ENCODE measurements around the gene CGNL1.

CGNL1 gene

DNA sequence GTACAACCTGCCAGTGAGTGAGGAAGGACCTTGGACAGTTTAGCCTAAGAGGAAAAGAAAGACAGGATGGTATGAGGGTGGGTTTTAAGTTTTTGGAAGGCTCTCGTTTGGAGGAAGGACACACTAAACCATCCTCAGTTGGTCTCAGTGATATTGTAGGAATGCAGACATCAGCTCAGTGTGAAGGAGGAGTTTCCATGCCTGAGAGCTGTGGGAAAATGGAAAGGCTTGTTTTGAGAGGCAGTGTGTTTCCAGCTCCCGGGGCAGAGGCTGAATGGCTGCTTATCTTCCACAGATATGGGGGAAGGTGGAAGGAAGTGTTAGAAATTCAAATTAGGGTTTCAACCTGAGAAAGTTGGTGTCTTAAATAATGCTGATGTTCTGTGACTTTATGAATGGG, 125.8 kb downstream of the CGNL1 start:
- TF ChIP-seq, protein P1, sequence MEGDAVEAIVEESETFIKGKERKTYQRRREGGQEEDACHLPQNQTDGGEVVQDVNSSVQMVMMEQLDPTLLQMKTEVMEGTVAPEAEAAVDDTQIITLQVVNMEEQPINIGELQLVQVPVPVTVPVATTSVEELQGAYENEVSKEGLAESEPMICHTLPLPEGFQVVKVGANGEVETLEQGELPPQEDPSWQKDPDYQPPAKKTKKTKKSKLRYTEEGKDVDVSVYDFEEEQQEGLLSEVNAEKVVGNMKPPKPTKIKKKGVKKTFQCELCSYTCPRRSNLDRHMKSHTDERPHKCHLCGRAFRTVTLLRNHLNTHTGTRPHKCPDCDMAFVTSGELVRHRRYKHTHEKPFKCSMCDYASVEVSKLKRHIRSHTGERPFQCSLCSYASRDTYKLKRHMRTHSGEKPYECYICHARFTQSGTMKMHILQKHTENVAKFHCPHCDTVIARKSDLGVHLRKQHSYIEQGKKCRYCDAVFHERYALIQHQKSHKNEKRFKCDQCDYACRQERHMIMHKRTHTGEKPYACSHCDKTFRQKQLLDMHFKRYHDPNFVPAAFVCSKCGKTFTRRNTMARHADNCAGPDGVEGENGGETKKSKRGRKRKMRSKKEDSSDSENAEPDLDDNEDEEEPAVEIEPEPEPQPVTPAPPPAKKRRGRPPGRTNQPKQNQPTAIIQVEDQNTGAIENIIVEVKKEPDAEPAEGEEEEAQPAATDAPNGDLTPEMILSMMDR (IDR thresholded peaks at IDR 0.05; ENCODE audit: control insufficient read depth, extremely low read depth, insufficient read depth) = no peak
- no peak overlapping the region for H3K4me3 ChIP-seq (ENCODE audit: low read depth, low read length)
- no peak for DNase-seq (ENCODE audit: low read depth)

DNA sequence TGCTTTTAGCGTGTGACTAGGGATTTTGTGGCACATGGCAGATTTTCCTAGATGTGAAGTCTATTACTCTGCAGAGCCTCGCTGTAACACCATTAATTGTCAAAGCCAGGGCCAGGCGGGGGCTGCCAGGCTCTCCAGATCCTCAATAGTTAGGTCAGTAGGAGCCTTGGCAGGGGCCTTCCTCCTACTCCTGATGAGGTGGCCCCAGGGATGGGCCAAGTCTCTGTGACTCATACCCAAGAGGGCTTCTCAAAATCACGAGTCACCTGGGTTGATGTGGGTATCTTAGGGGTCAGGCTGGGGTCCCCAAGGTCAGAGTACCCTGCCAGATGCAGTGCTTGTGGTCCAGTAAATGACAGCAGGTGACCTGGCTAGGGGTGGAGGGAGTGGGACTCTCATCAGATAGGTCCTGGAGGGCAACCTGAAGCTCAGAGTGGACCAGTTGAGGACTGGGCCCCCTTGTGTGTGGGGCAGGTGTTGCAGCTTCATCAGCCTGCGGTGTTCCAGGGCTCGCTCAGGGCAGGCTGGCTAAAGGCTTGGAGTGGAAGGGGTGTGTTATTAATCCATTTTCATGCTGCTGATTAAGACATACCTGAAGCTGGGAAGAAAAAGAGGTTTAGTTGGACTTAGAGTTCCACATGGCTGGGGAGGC, 126.9 kb downstream of the CGNL1 start:
- no peak for DNase-seq (ENCODE audit: low read depth)
- TF ChIP-seq, protein P1 (IDR thresholded peaks at IDR 0.05; ENCODE audit: control insufficient read depth, extremely low read depth, insufficient read depth) = peak; percentile 18; the same call in 1 of the 2 replicates
- H3K4me3 ChIP-seq (ENCODE audit: low read depth, low read length) = no peak overlapping the region

DNA sequence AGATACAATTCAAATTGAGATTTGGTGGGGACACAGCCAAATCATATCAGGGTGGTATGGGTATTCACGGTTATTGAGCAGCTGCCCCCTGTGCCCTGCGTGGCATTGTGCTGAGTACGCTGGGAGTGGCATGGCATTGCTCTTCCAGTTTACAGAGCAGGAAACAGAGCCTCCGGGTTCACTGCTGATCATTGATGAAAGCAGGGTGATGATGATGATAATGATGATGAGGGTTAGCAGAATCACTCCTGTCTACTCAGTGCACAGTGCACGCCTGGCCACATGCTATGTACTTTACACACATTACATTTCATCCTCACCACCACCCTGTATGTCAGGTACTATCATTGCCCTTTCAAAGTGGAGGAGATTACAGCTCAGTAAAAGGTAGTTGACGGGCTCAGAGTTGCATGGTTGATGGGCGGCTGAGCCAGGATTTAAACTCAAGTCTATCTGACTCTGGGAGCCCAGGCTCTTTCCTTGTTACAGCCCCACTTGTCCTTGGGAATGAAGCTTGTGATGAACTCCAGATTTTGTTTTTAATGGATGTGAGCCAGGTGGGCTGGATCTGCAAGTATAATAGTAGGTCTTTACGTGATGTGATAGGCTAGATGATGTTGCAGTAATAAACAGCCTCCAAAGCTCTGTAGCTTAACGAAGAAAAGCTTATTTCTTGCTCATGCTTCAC, 127.8 kb downstream of the CGNL1 start:
- no peak overlapping the region for H3K4me3 ChIP-seq (ENCODE audit: low read depth, low read length)
- TF ChIP-seq, protein P1 (IDR thresholded peaks at IDR 0.05; ENCODE audit: control insufficient read depth, extremely low read depth, insufficient read depth) = no peak
- DNase-seq (ENCODE audit: low read depth) = no peak

DNA sequence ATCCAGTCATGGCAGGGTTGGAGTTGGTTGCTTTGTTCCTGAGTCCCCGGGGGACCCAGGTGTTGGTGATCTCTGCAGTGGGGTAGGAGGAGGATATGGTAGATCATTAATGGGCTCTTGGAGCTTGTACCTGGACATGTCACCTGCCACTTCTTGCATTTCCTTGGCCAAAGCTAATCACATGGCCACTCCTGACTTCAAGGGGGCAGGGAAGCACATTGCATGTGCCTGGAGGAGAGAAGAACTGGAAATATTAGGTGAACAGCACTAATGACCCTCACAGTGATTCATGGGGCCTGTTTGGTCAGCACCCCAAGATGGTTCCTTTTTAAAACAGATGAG, 128.3 kb downstream of the CGNL1 start:
- DNase-seq (ENCODE audit: low read depth) = no peak
- TF ChIP-seq, protein P1 (IDR thresholded peaks at IDR 0.05; ENCODE audit: control insufficient read depth, extremely low read depth, insufficient read depth) = no peak
- H3K4me3 ChIP-seq (ENCODE audit: low read depth, low read length) = no peak overlapping the region

DNA sequence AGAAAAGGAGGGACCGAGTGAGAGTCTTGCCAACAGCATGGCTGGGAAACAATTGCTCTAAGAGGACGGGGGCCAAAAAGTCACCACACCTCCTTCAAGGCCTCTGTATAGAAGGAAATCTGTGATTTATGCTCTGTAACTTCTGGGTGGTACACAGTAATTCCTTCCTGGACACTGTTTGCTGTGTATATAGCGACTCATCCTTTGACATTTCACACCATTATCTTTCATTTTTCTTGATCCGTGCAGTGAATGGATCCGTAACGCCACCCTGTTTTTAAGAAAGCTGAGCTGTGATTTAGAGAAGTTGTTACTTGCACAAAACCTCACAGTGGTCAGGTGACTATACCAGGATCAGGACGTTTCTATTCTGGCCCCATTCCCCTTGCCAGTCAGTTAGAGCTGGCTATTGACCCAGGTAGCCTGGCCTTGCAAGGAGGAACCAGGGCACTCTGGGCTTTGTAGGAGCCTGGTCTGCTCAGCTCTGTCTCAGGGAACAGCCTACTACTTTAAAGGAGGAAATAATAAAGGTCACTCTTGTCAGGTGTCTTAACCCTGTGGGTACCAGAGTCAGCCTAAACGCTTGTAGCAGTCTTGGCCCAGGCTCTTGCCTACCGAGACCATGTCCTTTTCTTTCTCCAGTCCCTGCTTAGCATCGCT, 128.9 kb downstream of the CGNL1 start:
- TF ChIP-seq, protein P1 (IDR thresholded peaks at IDR 0.05; ENCODE audit: control insufficient read depth, extremely low read depth, insufficient read depth) = no peak
- peak overlapping the region; percentile 19 for H3K4me3 ChIP-seq (ENCODE audit: low read depth, low read length)
- DNase-seq (ENCODE audit: low read depth) = peak; percentile 54

DNA sequence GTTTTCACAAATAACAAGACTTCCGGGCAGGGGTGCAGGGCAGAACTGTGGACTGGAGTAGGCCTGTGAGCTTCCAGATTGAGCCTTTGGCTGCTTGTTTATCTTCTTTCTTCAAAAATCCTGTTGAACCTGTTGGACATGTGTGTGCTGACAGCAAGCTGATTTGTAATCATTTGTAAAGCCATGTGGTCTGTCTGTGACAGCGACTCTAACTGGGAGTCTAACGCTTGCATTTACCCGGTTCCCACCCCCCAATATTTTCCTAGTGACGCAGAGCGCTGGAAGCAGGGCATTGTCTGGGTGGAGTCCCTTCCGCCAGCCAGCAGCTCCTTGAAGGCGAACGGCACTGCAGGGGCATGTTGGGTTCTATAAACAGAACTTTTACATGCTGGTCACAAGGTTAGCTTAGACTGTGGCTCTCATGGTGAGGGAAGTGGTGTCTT, 129.7 kb downstream of the CGNL1 start:
- peak; percentile 100 for DNase-seq (ENCODE audit: low read depth)
- H3K4me3 ChIP-seq (ENCODE audit: low read depth, low read length) = no peak overlapping the region; the same call in none of the 2 replicates
- TF ChIP-seq, protein P1 (IDR thresholded peaks at IDR 0.05; ENCODE audit: control insufficient read depth, extremely low read depth, insufficient read depth) = no peak
